Neural cell (in vitro differentiated cells): Measurements from ENCODE around the gene MRNIP. TPM values are rescaled to one million over a fixed set of nuclear protein-coding genes. Genes with fewer than 3 reads are reported as not detected.
A peak's percentile ranks its signal among the peaks of the same experiment; 100 is the strongest.

ENCODE experiments used
- H2AFZ ChIP-seq: fragments of 200-600, 300-800 bp; sonication (generic), shearing (Covaris generic); 2 replicates; pipeline ENCODE4 v1.6.0; 2014; ENCODE audit warnings: low read depth, mild to moderate bottlenecking, antibody characterized with exemption, low read length, moderate library complexity
- H3F3A ChIP-seq: fragments of 200-600 bp; shearing (Covaris generic); 2 replicates; pipeline ENCODE4 v1.6.1; 2016; ENCODE audit warnings: mild to moderate bottlenecking, moderate library complexity, mixed read lengths, antibody characterized with exemption, low read length; ENCODE audit not compliant: insufficient read depth, poor library complexity, severe bottlenecking
- H3K27ac ChIP-seq: fragments of 200-600, 300-800 bp; sonication (generic), shearing (Covaris generic); 2 replicates; pipeline ENCODE4 v1.5.1; 2014; ENCODE audit warnings: mild to moderate bottlenecking, low read length, moderate library complexity
- H3K27me3 ChIP-seq: fragments of 300-800, 200-600 bp; sonication (generic), shearing (Covaris generic); 2 replicates; pipeline ENCODE4 v1.6.0; 2014; ENCODE audit warnings: mild to moderate bottlenecking, low read depth, low read length, moderate library complexity; ENCODE audit not compliant: insufficient read depth
- H3K36me3 ChIP-seq: fragments of 300-800, 200-600 bp; sonication (generic), shearing (Covaris generic); 2 replicates; pipeline ENCODE4 v1.5.1; 2014; ENCODE audit warnings: mild to moderate bottlenecking, antibody characterized with exemption, low read length, moderate library complexity; ENCODE audit not compliant: insufficient read depth
- H3K4me2 ChIP-seq: fragments of 300-800, 200-600 bp; sonication (generic), shearing (Covaris generic); 2 replicates; pipeline ENCODE4 v1.6.0; 2014; ENCODE audit warnings: mild to moderate bottlenecking, low read length
- H3K4me3 ChIP-seq: fragments of 300-800, 200-600 bp; sonication (generic), shearing (Covaris generic); 2 replicates; pipeline ENCODE4 v1.5.1; 2014; ENCODE audit warnings: mild to moderate bottlenecking, low read length, moderate library complexity
- H3K79me2 ChIP-seq: fragments of 200-600 bp; shearing (Covaris generic); replicated peaks from 2 replicates; pipeline ENCODE4 v1.6.0; 2014; ENCODE audit warnings: mild to moderate bottlenecking, low read length, moderate library complexity; ENCODE audit not compliant: insufficient read depth
- H3K9ac ChIP-seq: fragments of 300-800, 200-600 bp; sonication (generic), shearing (Covaris generic); 2 replicates; pipeline ENCODE4 v1.6.1; 2016; ENCODE audit warnings: mild to moderate bottlenecking, low read length, mixed read lengths
- H3K9me2 ChIP-seq: fragments of 200-600 bp; shearing (Covaris generic); 2 replicates; pipeline ENCODE4 v1.6.1; 2016; ENCODE audit warnings: mild to moderate bottlenecking, low read length, mixed read lengths; ENCODE audit not compliant: insufficient read depth
- H3K9me3 ChIP-seq: fragments of 200-600, 300-800 bp; sonication (generic), shearing (Covaris generic); 2 replicates; pipeline ENCODE4 v1.6.1; 2016; ENCODE audit warnings: mild to moderate bottlenecking, mixed run types, low read length, moderate library complexity, mixed read lengths
- H4K20me1 ChIP-seq: fragments of 200-600 bp; shearing (Covaris generic); 2 replicates; pipeline ENCODE4 v1.6.1; 2016; ENCODE audit warnings: mild to moderate bottlenecking, mixed run types; ENCODE audit not compliant: insufficient read depth
- EP300 ChIP-seq: fragments of 450-650 bp; conservative IDR thresholded peaks from 2 replicates; pipeline ENCODE4 v1.6.1; 2014; ENCODE audit warnings: antibody characterized with exemption, mild to moderate bottlenecking, moderate library complexity; ENCODE audit not compliant: poor library complexity, severe bottlenecking
- EZH2 ChIP-seq: fragments of 200-600, 300-800 bp; shearing (Covaris generic), sonication (generic); IDR thresholded peaks from 2 replicates; pipeline ENCODE4 v1.6.1; 2014; ENCODE audit warnings: antibody characterized with exemption, low read length, borderline replicate concordance, mild to moderate bottlenecking; ENCODE audit not compliant: insufficient read depth, poor library complexity, severe bottlenecking
- MXI1 ChIP-seq: fragments of 450-650 bp; conservative IDR thresholded peaks from 2 replicates; pipeline ENCODE4 v1.6.1; 2014; ENCODE audit warnings: antibody characterized with exemption, mild to moderate bottlenecking; ENCODE audit not compliant: poor library complexity, severe bottlenecking
- POLR2AphosphoS5 ChIP-seq: IDR thresholded peaks from 2 replicates; pipeline ENCODE4 v1.6.1; 2012
- RAD21 ChIP-seq: fragments of 450-650 bp; conservative IDR thresholded peaks from 2 replicates; pipeline ENCODE4 v1.6.1; 2014; ENCODE audit warnings: antibody characterized with exemption, mild to moderate bottlenecking, moderate library complexity
- SMC3 ChIP-seq: fragments of 450-650 bp; conservative IDR thresholded peaks from 2 replicates; pipeline ENCODE4 v1.6.1; 2014; ENCODE audit warnings: antibody characterized with exemption, mild to moderate bottlenecking, moderate library complexity; ENCODE audit not compliant: poor library complexity
- polyA plus RNA-seq: library from polyadenylated mRNA; depleted of rRNA; stranded (reverse); fragments of >200 nt; gene quantifications from 2 replicates; pipeline ENCODE4 v1.2.3, GENCODE V29; 2014
- TF ChIP-seq, protein P1 (sequence below): fragments of 450-650 bp; IDR thresholded peaks from 2 replicates; pipeline ENCODE4 v1.5.1; 2014; ENCODE audit warnings: antibody characterized with exemption, mild to moderate bottlenecking, moderate library complexity; ENCODE audit not compliant: poor library complexity, severe bottlenecking
- TF ChIP-seq, protein P2 (sequence below): IDR thresholded peaks from 2 replicates; pipeline ENCODE4 v1.6.1; 2012; ENCODE audit warnings: borderline replicate concordance

Gene MRNIP
- polyA plus RNA-seq, 1 donor from 2014 or later = 121 TPM

DNA sequence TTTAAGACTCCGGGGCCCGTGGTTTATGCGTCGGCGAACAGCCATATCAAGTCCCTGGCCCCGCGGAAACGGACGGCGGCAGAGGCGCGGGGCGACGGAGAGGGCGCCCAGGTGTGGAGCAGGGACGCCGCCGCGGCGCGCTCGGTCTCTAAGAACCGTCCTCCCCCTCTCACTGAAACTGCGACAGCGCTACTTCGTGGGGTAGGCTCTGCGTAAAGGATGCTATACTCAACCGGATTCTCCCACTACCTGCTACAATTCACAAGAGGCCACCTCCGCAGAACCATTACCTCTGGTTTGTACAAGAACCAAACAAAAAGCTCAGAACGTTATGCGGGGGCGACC lies 404 bp downstream of the MRNIP start:
- no peaks in the 10 kb centered on the region for H4K20me1 ChIP-seq
- no peaks in the 10 kb centered on the region for H3K9me2 ChIP-seq
- no peaks in the 10 kb centered on the region for H3K9me3 ChIP-seq
- peak overlapping the region; percentile 99 for H3K4me3 ChIP-seq
- H3K27ac ChIP-seq = peak overlapping the region; percentile 90
- no peaks in the 10 kb centered on the region for H3F3A ChIP-seq
- peak overlapping the region; percentile 55 for H3K4me2 ChIP-seq
- peaks cover 36% of the 10 kb centered on the region for H3K79me2 ChIP-seq
- TF ChIP-seq SMC3 = peak; percentile 20
- TF ChIP-seq, protein P1, sequence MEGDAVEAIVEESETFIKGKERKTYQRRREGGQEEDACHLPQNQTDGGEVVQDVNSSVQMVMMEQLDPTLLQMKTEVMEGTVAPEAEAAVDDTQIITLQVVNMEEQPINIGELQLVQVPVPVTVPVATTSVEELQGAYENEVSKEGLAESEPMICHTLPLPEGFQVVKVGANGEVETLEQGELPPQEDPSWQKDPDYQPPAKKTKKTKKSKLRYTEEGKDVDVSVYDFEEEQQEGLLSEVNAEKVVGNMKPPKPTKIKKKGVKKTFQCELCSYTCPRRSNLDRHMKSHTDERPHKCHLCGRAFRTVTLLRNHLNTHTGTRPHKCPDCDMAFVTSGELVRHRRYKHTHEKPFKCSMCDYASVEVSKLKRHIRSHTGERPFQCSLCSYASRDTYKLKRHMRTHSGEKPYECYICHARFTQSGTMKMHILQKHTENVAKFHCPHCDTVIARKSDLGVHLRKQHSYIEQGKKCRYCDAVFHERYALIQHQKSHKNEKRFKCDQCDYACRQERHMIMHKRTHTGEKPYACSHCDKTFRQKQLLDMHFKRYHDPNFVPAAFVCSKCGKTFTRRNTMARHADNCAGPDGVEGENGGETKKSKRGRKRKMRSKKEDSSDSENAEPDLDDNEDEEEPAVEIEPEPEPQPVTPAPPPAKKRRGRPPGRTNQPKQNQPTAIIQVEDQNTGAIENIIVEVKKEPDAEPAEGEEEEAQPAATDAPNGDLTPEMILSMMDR = no peak
- no peak for TF ChIP-seq EP300
- TF ChIP-seq, protein P2, sequence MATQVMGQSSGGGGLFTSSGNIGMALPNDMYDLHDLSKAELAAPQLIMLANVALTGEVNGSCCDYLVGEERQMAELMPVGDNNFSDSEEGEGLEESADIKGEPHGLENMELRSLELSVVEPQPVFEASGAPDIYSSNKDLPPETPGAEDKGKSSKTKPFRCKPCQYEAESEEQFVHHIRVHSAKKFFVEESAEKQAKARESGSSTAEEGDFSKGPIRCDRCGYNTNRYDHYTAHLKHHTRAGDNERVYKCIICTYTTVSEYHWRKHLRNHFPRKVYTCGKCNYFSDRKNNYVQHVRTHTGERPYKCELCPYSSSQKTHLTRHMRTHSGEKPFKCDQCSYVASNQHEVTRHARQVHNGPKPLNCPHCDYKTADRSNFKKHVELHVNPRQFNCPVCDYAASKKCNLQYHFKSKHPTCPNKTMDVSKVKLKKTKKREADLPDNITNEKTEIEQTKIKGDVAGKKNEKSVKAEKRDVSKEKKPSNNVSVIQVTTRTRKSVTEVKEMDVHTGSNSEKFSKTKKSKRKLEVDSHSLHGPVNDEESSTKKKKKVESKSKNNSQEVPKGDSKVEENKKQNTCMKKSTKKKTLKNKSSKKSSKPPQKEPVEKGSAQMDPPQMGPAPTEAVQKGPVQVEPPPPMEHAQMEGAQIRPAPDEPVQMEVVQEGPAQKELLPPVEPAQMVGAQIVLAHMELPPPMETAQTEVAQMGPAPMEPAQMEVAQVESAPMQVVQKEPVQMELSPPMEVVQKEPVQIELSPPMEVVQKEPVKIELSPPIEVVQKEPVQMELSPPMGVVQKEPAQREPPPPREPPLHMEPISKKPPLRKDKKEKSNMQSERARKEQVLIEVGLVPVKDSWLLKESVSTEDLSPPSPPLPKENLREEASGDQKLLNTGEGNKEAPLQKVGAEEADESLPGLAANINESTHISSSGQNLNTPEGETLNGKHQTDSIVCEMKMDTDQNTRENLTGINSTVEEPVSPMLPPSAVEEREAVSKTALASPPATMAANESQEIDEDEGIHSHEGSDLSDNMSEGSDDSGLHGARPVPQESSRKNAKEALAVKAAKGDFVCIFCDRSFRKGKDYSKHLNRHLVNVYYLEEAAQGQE = no peak
- no peak for TF ChIP-seq POLR2AphosphoS5
- no peaks in the 10 kb centered on the region for H3K36me3 ChIP-seq
- peak overlapping the region; percentile 93 for H3K9ac ChIP-seq
- H3K27me3 ChIP-seq = no peaks in the 10 kb centered on the region
- peak overlapping the region; percentile 31 for H2AFZ ChIP-seq

DNA sequence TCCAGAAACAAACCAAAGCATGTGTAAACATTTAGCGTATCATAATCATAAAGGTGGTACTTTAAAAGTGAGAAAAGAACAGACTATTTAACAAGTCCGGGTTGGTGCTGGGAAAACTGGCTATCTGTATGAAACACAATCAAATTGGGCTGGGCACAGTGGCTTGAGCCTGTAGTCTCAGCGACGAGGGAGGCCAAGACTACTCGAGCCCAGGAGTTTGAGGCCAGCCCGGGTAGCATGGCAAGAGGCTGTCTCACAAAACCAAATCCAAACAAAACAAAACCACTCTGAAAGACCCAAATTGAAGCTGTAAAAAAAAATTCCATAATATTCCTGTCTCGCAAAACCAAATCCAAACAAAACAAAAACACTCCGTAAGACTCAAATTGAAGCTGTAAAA lies 4.3 kb downstream of the MRNIP start:
- Histone ChIP-seq H3K9ac (no peak overlapping the region), H3K4me3 (no peak overlapping the region), H4K20me1 (no peaks in the 10 kb centered on the region), H3K9me2 (no peaks in the 10 kb centered on the region), H3K36me3 (peaks cover 17% of the 10 kb centered on the region), H3K27me3 (no peaks in the 10 kb centered on the region), H3K27ac (no peak overlapping the region), H3K4me2 (no peak overlapping the region), H3F3A (no peaks in the 10 kb centered on the region), H2AFZ (no peak overlapping the region), H3K79me2 (peaks cover 31% of the 10 kb centered on the region), H3K9me3 (no peaks in the 10 kb centered on the region)
- TF ChIP-seq SMC3 (no peak), POLR2AphosphoS5 (no peak), MXI1 (no peak), EZH2 (no peak), EP300 (no peak), RAD21 (no peak)
- TF ChIP-seq, protein P1 = no peak
